Endothelial cell of umbilical vein (primary cell): ENCODE data around the gene INPP4B. TPM values are rescaled to one million over a fixed set of nuclear protein-coding genes. Genes with fewer than 3 reads are reported as not detected.

ENCODE experiments used
- BruUV-seq: library from RNA; stranded (reverse); fragments of 400-500 nt; replicated peaks from 2 replicates; lab custom pipeline; 2021; lab: Mats Ljungman, UMichigan
- CTCF ChIA-PET: fragments of 300-600, 350-600 bp; sonication (Branson Sonifier 250); formaldehyde crosslinking; loops from one replicate; lab custom pipeline; 2021; ENCODE audit warnings: antibody characterized with exemption, inconsistent platforms; lab: Charles Lee
- POLR2A ChIA-PET: fragments of 300-600, 350-600 bp; sonication (Branson Sonifier 250); formaldehyde crosslinking; loops from one replicate; lab custom pipeline; 2021; ENCODE audit warnings: antibody characterized with exemption, inconsistent platforms; lab: Charles Lee
- DNase-seq: peaks from one replicate; pipeline ENCODE4 v3.0.0-alpha.2; 2011; ENCODE audit warnings: low read depth, low spot score
- FAIRE-seq: peaks from 2 replicates; lab custom pipeline; 2011; peaks lifted over from hg19 to GRCh38; lab: Jason Lieb, UNC
- H2AFZ ChIP-seq: 2 replicates; pipeline ENCODE4 v1.6.0; 2012; ENCODE audit warnings: low read depth, low read length, control low read depth, inconsistent platforms
- H3K27ac ChIP-seq: 2 replicates; pipeline ENCODE4 v1.5.1; 2011; ENCODE audit warnings: low read depth, mild to moderate bottlenecking, control low read depth, low read length, moderate library complexity; ENCODE audit not compliant: insufficient read depth
- H3K27me3 ChIP-seq, 2 experiments: 2 replicates each; pipeline versions ENCODE4 v1.6.0 to v1.6.1; 2011; ENCODE audit warnings: low read length in 2 of 2, mixed read lengths in 1 of 2; ENCODE audit not compliant: control insufficient read depth in 2 of 2, insufficient read depth in 2 of 2
- H3K36me3 ChIP-seq, 2 experiments: 2 replicates in 1 of 2; 3 replicates in 1 of 2; pipeline ENCODE4 v1.5.1; 2011; ENCODE audit warnings: low read length in 2 of 2, mild to moderate bottlenecking in 1 of 2, moderate library complexity in 1 of 2; ENCODE audit not compliant: control insufficient read depth in 2 of 2, insufficient read depth in 2 of 2; ENCODE audit errors: extremely low read depth in 1 of 2
- H3K4me1 ChIP-seq: 3 replicates; pipeline ENCODE4 v1.5.1; 2011; ENCODE audit warnings: mild to moderate bottlenecking, low read length; ENCODE audit not compliant: control insufficient read depth, insufficient read depth; ENCODE audit errors: extremely low read depth
- H3K4me2 ChIP-seq: 2 replicates; pipeline ENCODE4 v1.6.1; 2011; ENCODE audit warnings: low read length, control low read depth, mixed read lengths; ENCODE audit not compliant: insufficient read depth
- H3K4me3 ChIP-seq, 3 experiments: fragments of 200-600 bp in 1 of 3; sonication (generic), shearing (Covaris generic) in 1 of 3; replicated peaks in 1 of 3; 2 replicates each; pipeline ENCODE4 v1.5.1; 2011 to 2016; ENCODE audit warnings: control low read depth in 3 of 3, low read length in 3 of 3, mild to moderate bottlenecking in 2 of 3, inconsistent platforms in 1 of 3, low read depth in 1 of 3, moderate library complexity in 1 of 3; ENCODE audit not compliant: insufficient read depth in 1 of 3
- H3K79me2 ChIP-seq: 2 replicates; pipeline ENCODE4 v1.6.0; 2012; ENCODE audit warnings: low read length, inconsistent platforms; ENCODE audit not compliant: control insufficient read depth, insufficient read depth
- H3K9ac ChIP-seq: replicated peaks from 2 replicates; pipeline ENCODE3; 2011; ENCODE audit warnings: low read length, control low read depth; ENCODE audit not compliant: insufficient read depth; ENCODE audit errors: extremely low read depth
- H3K9me1 ChIP-seq: replicated peaks from 3 replicates; pipeline ENCODE4 v1.6.0; 2011; ENCODE audit warnings: mild to moderate bottlenecking, low read length; ENCODE audit not compliant: control insufficient read depth, insufficient read depth; ENCODE audit errors: extremely low read depth
- H3K9me3 ChIP-seq: replicated peaks from 2 replicates; pipeline ENCODE4 v1.5.1; 2012; ENCODE audit warnings: low read length, inconsistent platforms; ENCODE audit not compliant: control insufficient read depth, insufficient read depth
- H4K20me1 ChIP-seq: replicated peaks from 2 replicates; pipeline ENCODE3; 2011; ENCODE audit warnings: mild to moderate bottlenecking, low read length; ENCODE audit not compliant: control insufficient read depth, insufficient read depth; ENCODE audit errors: extremely low read depth
- EZH2 ChIP-seq: IDR thresholded peaks from 2 replicates; pipeline ENCODE4 v1.6.1; 2012; ENCODE audit warnings: borderline replicate concordance, low read depth, mild to moderate bottlenecking, moderate library complexity, low read length, inconsistent platforms; ENCODE audit not compliant: severe bottlenecking
- FOS ChIP-seq: IDR thresholded peaks from 2 replicates; pipeline ENCODE4 v1.6.1; 2011; ENCODE audit warnings: mild to moderate bottlenecking, low read length, moderate library complexity, borderline replicate concordance; ENCODE audit not compliant: insufficient read depth
- GATA2 ChIP-seq: IDR thresholded peaks from 2 replicates; pipeline ENCODE4 v1.7.0; 2011; ENCODE audit warnings: low read depth, mild to moderate bottlenecking, moderate library complexity, mixed read lengths, low read length; ENCODE audit not compliant: insufficient read length, insufficient read depth
- JUN ChIP-seq: IDR thresholded peaks from 2 replicates; pipeline ENCODE4 v1.6.1; 2011; ENCODE audit warnings: borderline replicate concordance, low read depth; ENCODE audit not compliant: insufficient read length, insufficient read depth
- MYC ChIP-seq: IDR thresholded peaks from one replicate; pipeline ENCODE4 v1.6.1; 2011; ENCODE audit warnings: mild to moderate bottlenecking, low read depth, low read length
- POLR2A ChIP-seq: IDR thresholded peaks from 2 replicates; pipeline ENCODE4 v1.6.1; 2012; ENCODE audit warnings: low read depth, mild to moderate bottlenecking, control low read depth, low read length
- POLR2AphosphoS5 ChIP-seq: IDR thresholded peaks from 2 replicates; pipeline ENCODE4 v1.6.1; 2012; ENCODE audit warnings: low read depth, mild to moderate bottlenecking, control low read depth, low read length, moderate library complexity; ENCODE audit not compliant: insufficient read depth
- dilution Hi-C: fragments of 300-500 bp; cut with MboI; formaldehyde crosslinking; loops from one replicate; pipeline ENCODE4 v1.15.0; 2019; ENCODE audit warnings: low sequenced_read_pairs; ENCODE audit not compliant: extremely low pct_ligation_motif_present
- intact Hi-C: fragments of 100-400 bp; cut with micrococcal nuclease; formaldehyde crosslinking; loops from one replicate; pipeline ENCODE4 v1.10.0; 2022
- polyA plus RNA-seq, 4 experiments: library from polyadenylated mRNA; depleted of rRNA in 3 of 4; stranded (reverse) in 3 of 4; unstranded in 1 of 4; fragments of >200 nt; gene quantifications; 2 replicates each; pipeline versions ENCODE4 v1.2.1 to v1.2.3, GENCODE V29; 2011 to 2012; ENCODE audit warnings: missing spikeins in 1 of 4
- total RNA-seq: library from RNA; stranded (reverse); gene quantifications from 2 replicates; pipeline ENCODE4 v1.2.3, GENCODE V29; 2021
- TF ChIP-seq, protein P1 (sequence below), 2 donors: IDR thresholded peaks; 1 replicate in 1 of 2; 2 replicates in 1 of 2; pipeline ENCODE4 v1.5.1; 2011; ENCODE audit warnings: low read length in 2 of 2, mild to moderate bottlenecking in 2 of 2, moderate library complexity in 2 of 2, control low read depth in 1 of 2, inconsistent platforms in 1 of 2, low read depth in 1 of 2; ENCODE audit not compliant: insufficient read depth in 1 of 2; ENCODE audit errors: extremely low read depth in 1 of 2
- TF ChIP-seq, protein P2 (sequence below): IDR thresholded peaks from 2 replicates; pipeline ENCODE4 v1.6.1; 2011; ENCODE audit not compliant: insufficient read depth, insufficient read length

The INPP4B gene
- total and polyA plus RNA-seq, 2 donors (not counting 3 experiments of a cell fraction or from before 2014, with no cell fraction given) = 0.41 to 3.1 TPM

- no peak overlapping the region for H3K27ac ChIP-seq
- dilution Hi-C loops (no loop called here), intact Hi-C loops (no loop called here)
- DNase-seq (no peak), FAIRE-seq (no peak)
- ChIA-PET CTCF (interaction anchor here (1.2 to 1.5 kb wide), 3 partner anchors 11 to 18 kb away, joined by 3 to 4 read pairs (median 4); no protein-coding TSS in a partner anchor), POLR2A (no interaction called here)
- H3K36me3 ChIP-seq = no peaks in the 10 kb centered on the region
- no peaks in the 10 kb centered on the region for H4K20me1 ChIP-seq
- H3K79me2 ChIP-seq = no peaks in the 10 kb centered on the region
- TF ChIP-seq EZH2 (no peak), POLR2A (no peak), POLR2AphosphoS5 (no peak), JUN (no peak), MYC (no peak), FOS (no peak), GATA2 (no peak)
- TF ChIP-seq, protein P1, sequence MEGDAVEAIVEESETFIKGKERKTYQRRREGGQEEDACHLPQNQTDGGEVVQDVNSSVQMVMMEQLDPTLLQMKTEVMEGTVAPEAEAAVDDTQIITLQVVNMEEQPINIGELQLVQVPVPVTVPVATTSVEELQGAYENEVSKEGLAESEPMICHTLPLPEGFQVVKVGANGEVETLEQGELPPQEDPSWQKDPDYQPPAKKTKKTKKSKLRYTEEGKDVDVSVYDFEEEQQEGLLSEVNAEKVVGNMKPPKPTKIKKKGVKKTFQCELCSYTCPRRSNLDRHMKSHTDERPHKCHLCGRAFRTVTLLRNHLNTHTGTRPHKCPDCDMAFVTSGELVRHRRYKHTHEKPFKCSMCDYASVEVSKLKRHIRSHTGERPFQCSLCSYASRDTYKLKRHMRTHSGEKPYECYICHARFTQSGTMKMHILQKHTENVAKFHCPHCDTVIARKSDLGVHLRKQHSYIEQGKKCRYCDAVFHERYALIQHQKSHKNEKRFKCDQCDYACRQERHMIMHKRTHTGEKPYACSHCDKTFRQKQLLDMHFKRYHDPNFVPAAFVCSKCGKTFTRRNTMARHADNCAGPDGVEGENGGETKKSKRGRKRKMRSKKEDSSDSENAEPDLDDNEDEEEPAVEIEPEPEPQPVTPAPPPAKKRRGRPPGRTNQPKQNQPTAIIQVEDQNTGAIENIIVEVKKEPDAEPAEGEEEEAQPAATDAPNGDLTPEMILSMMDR (IDR thresholded peaks at IDR 0.05; ENCODE audit: extremely low read depth in 1 of 2, insufficient read depth in 1 of 2, low read depth in 1 of 2, low read length in 2 of 2) = no peak
- TF ChIP-seq, protein P2, sequence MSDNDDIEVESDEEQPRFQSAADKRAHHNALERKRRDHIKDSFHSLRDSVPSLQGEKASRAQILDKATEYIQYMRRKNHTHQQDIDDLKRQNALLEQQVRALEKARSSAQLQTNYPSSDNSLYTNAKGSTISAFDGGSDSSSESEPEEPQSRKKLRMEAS = no peak
- no TSS peak for BruUV-seq
- H3K9me3 ChIP-seq = no peaks in the 10 kb centered on the region
- H3K9ac ChIP-seq = no peak overlapping the region
- H3K4me1 ChIP-seq = no peaks in the 10 kb centered on the region
- H3K9me1 ChIP-seq = no peaks in the 10 kb centered on the region
- no peak overlapping the region for H2AFZ ChIP-seq
- H3K4me3 ChIP-seq = no peak overlapping the region
- no peak overlapping the region for H3K4me2 ChIP-seq
- no peaks in the 10 kb centered on the region for H3K27me3 ChIP-seq
Measured at GRCh38 chr4:142324572-142324971, 521.5 kb downstream of the INPP4B start.
